ENCODE data around the gene LAMA2.

The LAMA2 gene

GRCh38 chr6:129493354-129493902 is 610.5 kb downstream of the LAMA2 start:
- peak; percentile 34 for DNase-seq (ENCODE audit: low read depth)
- no peak for TF ChIP-seq CTCF (conservative IDR thresholded peaks at IDR 0.05; ENCODE audit: low read depth, low read length)

GRCh38 chr6:129494099-129494498 is 611.2 kb downstream of the LAMA2 start:
- DNase-seq (ENCODE audit: low read depth): peak; percentile 35
- no peak for TF ChIP-seq CTCF (conservative IDR thresholded peaks at IDR 0.05; ENCODE audit: low read depth, low read length)

More at GRCh38 chr6:129493354-129493902, 610.5 kb downstream of the LAMA2 start:
- no peak overlapping the region for H3K4me3 ChIP-seq (ENCODE audit: low read depth, low read length)

GRCh38 chr6:129494586-129494985 is 611.6 kb downstream of the LAMA2 start:
- no peak for DNase-seq (ENCODE audit: low read depth)
- no peak for TF ChIP-seq CTCF (conservative IDR thresholded peaks at IDR 0.05; ENCODE audit: low read depth, low read length)
- H3K4me3 ChIP-seq (ENCODE audit: low read depth, low read length): no peak overlapping the region

More at GRCh38 chr6:129494099-129494498, 611.2 kb downstream of the LAMA2 start:
- H3K4me3 ChIP-seq (ENCODE audit: low read depth, low read length): no peak overlapping the region

GRCh38 chr6:129495652-129496051 is 612.7 kb downstream of the LAMA2 start:
- no peak for TF ChIP-seq CTCF (conservative IDR thresholded peaks at IDR 0.05; ENCODE audit: low read depth, low read length)
- no peak overlapping the region for H3K4me3 ChIP-seq (ENCODE audit: low read depth, low read length)
- no peak for DNase-seq (ENCODE audit: low read depth)

GRCh38 chr6:129497481-129498441 is 614.8 kb downstream of the LAMA2 start:
- peak; percentile 42 for DNase-seq (ENCODE audit: low read depth)
- no peak overlapping the region for H3K4me3 ChIP-seq (ENCODE audit: low read depth, low read length)
- TF ChIP-seq CTCF (conservative IDR thresholded peaks at IDR 0.05; ENCODE audit: low read depth, low read length): no peak

GRCh38 chr6:129498541-129498940 is 615.6 kb downstream of the LAMA2 start:
- TF ChIP-seq CTCF (conservative IDR thresholded peaks at IDR 0.05; ENCODE audit: low read depth, low read length): no peak
- no peak overlapping the region for H3K4me3 ChIP-seq (ENCODE audit: low read depth, low read length)
- peak; percentile 31 for DNase-seq (ENCODE audit: low read depth)

Measured in choroid plexus epithelial cell (primary cell).